CD4-positive, alpha-beta T cell treated with Interleukin-10 for 1 hour (primary cell): ENCODE data around the gene DNAJB6.
"Not testable (repeated sequence)": the region's sequence is repeated elsewhere in the genome, so short reads cannot be mapped to it uniquely, and the experiment has no call there.

Source experiments
- DNase-seq: peaks from one replicate; pipeline ENCODE4 v3.0.0-alpha.2; 2020

Gene DNAJB6

GRCh38 chr7:157445246-157445955, 108.6 kb downstream of the DNAJB6 start:
- DNase-seq = no peak

GRCh38 chr7:157445956-157446295, 109.1 kb downstream of the DNAJB6 start:
- DNase-seq = no peak

DNA sequence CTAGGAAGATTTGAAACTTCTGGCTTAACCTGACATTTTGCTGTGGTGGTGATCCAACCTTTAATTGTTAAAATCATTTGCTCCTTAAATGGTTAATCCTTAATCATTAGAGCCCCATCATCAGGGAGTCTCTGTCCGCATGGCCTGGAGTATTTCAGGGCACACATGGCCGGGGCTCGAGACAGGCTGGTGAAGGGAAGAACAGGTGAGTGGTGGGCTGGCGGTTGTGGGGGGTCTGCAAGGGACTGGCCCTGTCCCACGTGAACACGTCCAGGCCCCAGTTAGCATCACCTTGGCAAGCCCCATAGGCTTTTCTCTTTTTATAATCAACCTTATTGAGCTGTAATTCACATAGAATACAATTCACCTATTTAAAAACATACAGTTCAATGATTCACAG, 109.5 kb downstream of the DNAJB6 start:
- DNase-seq = no peak

DNA sequence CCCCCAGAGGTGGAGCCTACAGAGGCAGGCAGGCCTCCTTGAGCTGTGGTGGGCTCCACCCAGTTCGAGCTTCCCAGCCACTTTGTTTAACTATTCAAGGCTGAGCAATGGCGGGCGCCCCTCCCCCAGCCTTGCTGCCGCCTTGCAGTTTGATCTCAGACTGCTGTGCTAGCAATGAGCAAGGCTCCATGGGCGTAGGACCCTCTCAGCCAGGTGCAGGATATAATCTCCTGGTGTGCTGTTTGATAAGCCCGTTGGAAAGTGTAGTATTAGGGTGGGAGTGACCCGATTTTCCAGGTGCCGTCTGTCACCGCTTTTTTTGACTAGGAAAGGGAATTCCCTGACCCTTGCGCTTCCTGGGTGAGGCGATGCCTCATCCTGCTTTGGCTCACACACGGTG, 117.2 kb downstream of the DNAJB6 start:
- DNase-seq = not testable (repeated sequence)

- no peak for DNase-seq
These were observed 120.8 kb downstream of the DNAJB6 start for GRCh38 chr7:157457355-157458253.

DNA sequence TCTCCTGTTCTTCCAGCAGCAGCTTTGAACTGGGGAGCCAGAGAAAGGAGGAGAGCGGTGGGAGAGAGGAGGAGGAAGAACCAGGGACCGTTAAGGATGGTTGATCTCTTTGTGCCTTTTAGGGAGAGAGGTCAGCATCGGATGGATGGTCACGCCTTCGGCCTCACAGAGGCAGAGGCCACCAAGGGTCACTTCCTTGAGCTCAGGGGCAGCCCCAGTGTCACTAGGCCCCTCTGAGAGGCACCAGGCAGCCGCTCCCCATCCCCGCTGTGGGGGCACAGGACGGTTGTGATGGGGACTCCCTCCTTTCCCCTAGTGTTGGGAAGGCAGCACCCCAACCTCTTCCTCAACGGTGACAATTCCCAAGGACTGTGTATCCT, 121.4 kb downstream of the DNAJB6 start:
- no peak for DNase-seq

GRCh38 chr7:157459966-157460365, 123.2 kb downstream of the DNAJB6 start:
- no peak for DNase-seq

DNA sequence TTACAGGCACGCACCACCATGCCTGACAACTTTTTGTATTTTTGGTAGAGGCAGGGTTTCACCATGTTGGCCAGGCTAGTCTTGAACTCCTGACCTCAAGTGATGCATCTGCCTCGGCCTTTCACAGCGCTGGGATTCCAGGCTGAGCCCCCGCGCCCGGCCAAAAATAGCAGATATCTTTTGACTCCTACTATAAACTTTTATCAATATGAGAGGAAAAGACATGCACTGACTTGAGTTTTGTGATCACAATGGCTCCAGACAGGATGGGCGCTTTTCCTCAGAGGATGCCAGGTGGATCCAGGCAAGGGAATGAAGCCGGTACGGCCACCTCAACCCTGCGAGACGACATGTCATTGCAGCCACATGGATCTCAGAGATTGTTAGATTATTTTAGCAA, 123.9 kb downstream of the DNAJB6 start:
- no peak for DNase-seq

DNA sequence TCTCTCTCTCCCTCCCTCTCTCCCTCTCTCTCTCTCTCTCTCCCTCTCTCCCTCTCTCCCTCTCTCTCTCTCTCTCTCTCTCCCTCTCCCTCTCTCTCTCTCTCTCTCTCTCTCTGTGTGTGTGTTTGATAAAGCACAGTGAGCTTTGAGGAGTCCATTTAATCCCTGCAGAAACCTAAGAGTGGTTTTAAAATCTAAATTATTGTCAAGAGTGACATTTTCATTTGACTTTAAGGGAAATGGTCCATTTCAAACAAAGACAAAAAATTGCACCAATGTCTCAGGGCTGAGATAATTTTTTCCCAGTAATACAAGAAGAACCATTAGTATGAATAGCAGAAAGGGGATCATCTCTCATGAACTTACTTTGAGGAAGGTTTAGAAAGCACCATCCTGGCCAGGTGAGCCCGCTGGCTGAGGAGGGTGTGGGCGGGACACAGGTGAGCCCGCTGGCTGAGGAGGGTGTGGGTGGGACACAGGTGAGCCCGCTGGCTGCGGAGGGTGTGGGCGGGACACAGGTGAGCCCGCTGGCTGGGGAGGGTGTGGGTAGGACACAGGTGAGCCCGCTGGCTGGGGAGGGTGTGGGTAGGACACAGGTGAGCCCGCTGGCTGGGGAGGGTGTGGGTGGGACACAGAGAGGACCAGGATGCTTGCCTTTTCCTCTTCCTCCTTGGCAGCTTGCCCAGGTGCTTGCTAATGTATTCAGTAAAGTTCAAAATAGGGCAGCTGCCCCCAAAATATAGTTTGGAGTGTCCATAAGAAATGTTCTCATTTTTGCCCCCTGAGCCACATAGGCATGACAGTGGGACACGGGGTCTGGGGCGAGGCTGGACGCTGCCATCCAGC, 125.0 kb downstream of the DNAJB6 start:
- no peak for DNase-seq

DNA sequence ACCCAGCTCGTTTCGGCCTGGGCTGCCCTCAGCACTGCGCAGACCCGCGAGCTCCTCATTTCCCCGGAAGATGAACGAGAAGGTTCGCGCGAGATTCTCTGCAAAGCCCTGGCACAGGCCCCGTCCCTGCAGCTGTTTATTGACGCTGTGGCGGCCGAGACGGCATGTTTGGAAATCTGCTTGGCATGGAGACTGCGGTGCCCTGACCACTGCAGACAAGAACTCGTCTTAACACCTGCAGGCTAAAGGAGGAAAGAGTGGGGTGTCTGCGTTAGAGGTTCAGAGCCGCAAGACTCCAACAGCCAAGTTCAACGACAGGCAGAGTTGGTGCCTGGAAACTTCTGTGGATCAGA, 125.6 kb downstream of the DNAJB6 start:
- DNase-seq = no peak

DNA sequence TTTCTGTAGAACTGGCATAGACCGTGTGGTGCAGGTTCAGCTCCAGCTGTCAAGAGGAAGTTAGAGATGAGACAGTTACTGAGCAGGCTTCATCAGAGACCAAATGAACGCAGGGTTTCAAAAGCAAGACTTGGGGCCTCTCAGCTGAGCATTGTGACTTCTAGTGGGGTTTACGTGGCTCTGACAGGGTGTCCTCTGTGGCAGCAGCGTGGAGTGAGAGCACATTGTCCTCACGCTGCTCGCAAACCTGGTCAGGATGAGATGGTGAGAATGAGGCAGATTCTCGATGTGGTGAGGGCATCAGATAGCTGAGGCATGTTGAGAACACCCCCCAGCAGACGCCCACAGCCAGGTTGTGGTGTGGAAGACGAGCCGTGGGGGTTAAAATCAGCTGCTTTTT, 126.0 kb downstream of the DNAJB6 start:
- DNase-seq = no peak

GRCh38 chr7:157463245-157463644, 126.4 kb downstream of the DNAJB6 start:
- DNase-seq = no peak

GRCh38 chr7:157464111-157464970, 127.5 kb downstream of the DNAJB6 start:
- DNase-seq = no peak

DNA sequence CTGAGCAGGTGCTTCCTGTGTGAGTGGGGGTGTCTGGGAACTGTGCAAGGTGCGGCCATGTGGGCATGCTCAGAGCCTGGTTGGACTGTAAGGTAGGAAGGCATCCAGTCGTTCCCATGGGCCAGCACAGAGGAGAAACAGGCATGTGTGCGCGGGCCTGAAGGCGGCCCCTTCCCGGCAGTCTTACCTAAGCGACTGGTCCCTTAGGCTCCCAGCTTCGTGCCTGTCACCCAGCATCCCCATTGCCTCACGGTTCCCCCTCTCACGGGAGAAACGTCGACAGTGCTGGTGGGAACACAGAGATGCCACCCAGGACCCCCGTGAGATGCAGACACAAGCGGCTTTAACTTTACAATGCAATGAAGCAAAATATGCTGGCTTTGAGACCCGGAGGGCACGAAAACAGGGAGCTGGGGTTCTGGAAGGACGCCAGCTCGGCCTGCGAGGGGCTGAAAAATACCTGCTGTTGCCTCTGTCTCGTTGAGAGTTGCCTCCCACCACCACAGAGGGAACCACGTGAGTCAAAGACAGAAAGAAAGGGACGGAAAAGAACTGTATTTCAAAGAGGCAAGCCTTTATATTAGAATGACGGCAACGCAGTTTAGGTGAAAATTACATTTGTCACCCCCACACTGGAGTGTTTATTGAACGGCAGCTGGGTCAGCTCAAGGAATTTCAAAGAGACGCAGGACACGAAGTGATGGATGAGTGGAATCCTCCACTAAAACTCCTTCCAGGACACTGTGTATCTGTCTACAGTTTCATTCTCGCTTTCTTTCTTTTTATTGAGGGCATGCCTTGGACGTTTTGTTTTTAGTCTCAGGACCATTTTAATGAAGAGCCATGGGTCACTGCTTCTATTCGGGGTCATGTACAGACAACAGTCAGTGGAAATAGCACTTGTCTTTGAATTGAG, 128.4 kb downstream of the DNAJB6 start:
- no peak for DNase-seq

- no peak for DNase-seq
These were observed 129.4 kb downstream of the DNAJB6 start for GRCh38 chr7:157465891-157466866.

- no peak for DNase-seq
These were observed 130.1 kb downstream of the DNAJB6 start for GRCh38 chr7:157466867-157467261.
